Endodermal cell (in vitro differentiated cells): Measurements from ENCODE around the gene BBX. TPM values are rescaled to one million over a fixed set of nuclear protein-coding genes. Genes with fewer than 3 reads are reported as not detected.

Source experiments
- DNase-seq: peaks from one replicate; pipeline ENCODE4 v3.0.0-alpha.2; 2017
- H3K27ac ChIP-seq: 2 replicates; pipeline ENCODE4 v1.5.1; 2013; ENCODE audit warnings: mild to moderate bottlenecking, low read depth, low read length, moderate library complexity
- H3K27me3 ChIP-seq: 2 replicates; pipeline ENCODE4 v1.6.1; 2013; ENCODE audit warnings: mild to moderate bottlenecking, low read length, moderate library complexity; ENCODE audit not compliant: insufficient read depth, control insufficient read depth, poor library complexity, severe bottlenecking
- H3K36me3 ChIP-seq: 2 replicates; pipeline ENCODE4 v1.7.0; 2013; ENCODE audit warnings: mild to moderate bottlenecking, low read length, moderate library complexity; ENCODE audit not compliant: control insufficient read depth, insufficient read depth
- H3K4me1 ChIP-seq: one replicate; pipeline ENCODE4 v1.7.0; 2013; ENCODE audit warnings: low read length; ENCODE audit not compliant: control insufficient read depth, insufficient read depth
- H3K4me3 ChIP-seq: 2 replicates; pipeline ENCODE4 v1.5.1; 2013; ENCODE audit warnings: mild to moderate bottlenecking, low read length, moderate library complexity
- H3K9ac ChIP-seq: 2 replicates; pipeline ENCODE4 v1.6.1; 2013; ENCODE audit warnings: mild to moderate bottlenecking, low read length, moderate library complexity; ENCODE audit not compliant: poor library complexity, severe bottlenecking; ENCODE audit errors: extremely low read depth
- H3K9me3 ChIP-seq: 2 replicates; pipeline ENCODE4 v1.6.1; 2013; ENCODE audit warnings: mild to moderate bottlenecking, low read length, moderate library complexity; ENCODE audit not compliant: control insufficient read depth
- H3K27ac Mint-ChIP-seq: 2 replicates; pipeline ENCODE4 v1.8.0; 2020; ENCODE audit warnings: mixed read lengths
- H3K27me3 Mint-ChIP-seq: 2 replicates; pipeline ENCODE4 v1.8.0; 2021; ENCODE audit warnings: mild to moderate bottlenecking, mixed read lengths; ENCODE audit not compliant: insufficient read depth
- H3K36me3 Mint-ChIP-seq: 2 replicates; pipeline ENCODE4 v1.8.0; 2020; ENCODE audit warnings: low read depth, mixed read lengths
- H3K4me1 Mint-ChIP-seq: 2 replicates; pipeline ENCODE4 v1.8.0; 2020; ENCODE audit warnings: mixed read lengths
- H3K4me3 Mint-ChIP-seq: 2 replicates; pipeline ENCODE4 v1.8.0; 2020; ENCODE audit warnings: mild to moderate bottlenecking, moderate library complexity, mixed read lengths
- H3K9me3 Mint-ChIP-seq: 2 replicates; pipeline ENCODE4 v1.8.0; 2020; ENCODE audit warnings: mild to moderate bottlenecking, mixed read lengths
- CTCF ChIP-seq: fragments of 200-600 bp; sonication (generic); conservative IDR thresholded peaks from 2 replicates; pipeline ENCODE4 v1.5.0; 2021; ENCODE audit warnings: antibody characterized with exemption, mild to moderate bottlenecking
- WGBS, 2 experiments: methylation state at CpG; one replicate each; pipeline versions ENCODE4 v1.1.5 to v1.1.7; 2013; ENCODE audit warnings: missing lambda C conversion rate in 2 of 2, mixed read lengths in 1 of 2; ENCODE audit not compliant: insufficient coverage in 1 of 2, insufficient read length in 1 of 2; 5-methylcytosine and 5-hydroxymethylcytosine counted together
- long read RNA-seq, 4 experiments: library from polyadenylated mRNA in 2 of 4; library from RNA in 1 of 4; library from capped mRNA in 1 of 4; stranded (forward) in 3 of 4; unstranded in 1 of 4; transcript quantifications; one replicate each; pipeline ENCODE4 v2.0.0, GENCODE V29; 2020 to 2021; ENCODE audit warnings: inconsistent platforms in 1 of 4
- polyA plus RNA-seq, 2 experiments: library from polyadenylated mRNA; stranded (reverse); fragments of 50-300 nt; gene quantifications; one replicate each; pipeline ENCODE4 v1.2.3, GENCODE V29; 2013
- total RNA-seq, 2 donors: library from RNA; stranded (reverse); fragmentation: NEBNext Ultra II Directional in 1 of 2; extraction: Animal tissue kit (Norgen Biotek cat#: 25700) in 1 of 2; gene quantifications; 2 replicates in 1 of 2; 3 replicates in 1 of 2; pipeline ENCODE4 v1.2.1, GENCODE V29; 2021

The BBX gene
- 10 to 100 TPM; 34.2 to 41.2 TPM for total RNA-seq
- 40.5 TPM for polyA plus RNA-seq (2013, experiment 1 of 2)
- polyA plus RNA-seq (2013, experiment 2 of 2), result 49.5 TPM
- long read RNA-seq, experiment 1, full-length matches to known transcripts, result 1 of 9 reads
- long read RNA-seq, experiment 1, partial matches to known transcripts, result 0 of 9 reads
- long read RNA-seq, experiment 1, other reads (novel, unspliced or antisense), result 8 of 9 reads
- long read RNA-seq, experiment 2, partial matches to known transcripts, result 3 of 17 reads
- long read RNA-seq, experiment 2, other reads (novel, unspliced or antisense), result 14 of 17 reads
- long read RNA-seq, experiment 3, full-length matches to known transcripts, result 2 of 96 reads
- long read RNA-seq, experiment 3, partial matches to known transcripts, result 75 of 96 reads
- long read RNA-seq, experiment 3, other reads (novel, unspliced or antisense), result 19 of 96 reads
- long read RNA-seq, experiment 4, partial matches to known transcripts, result 27 of 44 reads
- long read RNA-seq, experiment 4, other reads (novel, unspliced or antisense), result 17 of 44 reads

- peak within 1 kb of the TSS; percentile 92 for H3K4me3 Mint-ChIP-seq
- H3K4me1 Mint-ChIP-seq, result peaks cover 11% of the 10 kb centered on the region
- WGBS, 2 experiments, result 0 to 6% methylated on average over 2 to 42 of the region's 42 CpGs
- Histone ChIP-seq H3K27ac (peak within 1 kb of the TSS; percentile 82), H3K36me3 (no peaks in the 10 kb centered on the region), H3K9ac (peak within 1 kb of the TSS; percentile 79), H3K4me1 (no peaks in the 10 kb centered on the region), H3K9me3 (no peaks in the 10 kb centered on the region), H3K27me3 (peaks cover 5% of the 10 kb centered on the region), H3K4me3 (peak within 1 kb of the TSS; percentile 98)
- H3K27ac Mint-ChIP-seq, result peak within 1 kb of the TSS; percentile 89
- H3K36me3 Mint-ChIP-seq, result peaks cover 3% of the 10 kb centered on the region
- DNase-seq, result peak; percentile 97
- H3K27me3 Mint-ChIP-seq, result peaks cover 23% of the 10 kb centered on the region
- H3K9me3 Mint-ChIP-seq, result no peaks in the 10 kb centered on the region
- TF ChIP-seq CTCF, result no peak
Measured at GRCh38 chr3:107522510-107523288, at the start of gene BBX. Gene BBX (plus strand): TSS chr3:107522962. CDS start chr3:107710461, 187,499 bp downstream.

DNA sequence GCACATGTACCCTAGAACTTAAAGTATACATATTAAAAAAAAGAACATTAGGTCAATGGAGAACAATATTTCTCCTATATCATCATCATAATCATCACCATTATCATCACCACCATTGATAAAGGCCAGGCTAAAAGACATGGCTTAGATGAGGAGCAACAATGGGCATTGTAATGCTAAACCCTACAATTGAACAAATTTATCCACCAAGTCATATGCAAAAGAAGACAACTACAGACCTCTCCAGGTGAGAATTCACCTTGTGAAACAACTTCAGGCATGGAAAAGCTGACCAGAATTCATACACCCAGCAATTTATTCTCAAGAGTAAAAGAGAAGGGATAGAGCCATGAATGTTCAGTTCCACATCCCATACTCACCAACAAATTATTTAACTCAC lies 46.3 kb upstream of the BBX start:
- Histone ChIP-seq H3K4me1 (no peaks in the 10 kb centered on the region), H3K9ac (no peak overlapping the region), H3K27ac (no peak overlapping the region), H3K9me3 (no peaks in the 10 kb centered on the region), H3K27me3 (no peaks in the 10 kb centered on the region), H3K36me3 (no peaks in the 10 kb centered on the region), H3K4me3 (no peak overlapping the region)
- Mint-ChIP-seq H3K36me3 (peaks cover 2% of the 10 kb centered on the region), H3K4me1 (no peaks in the 10 kb centered on the region), H3K27me3 (no peaks in the 10 kb centered on the region), H3K9me3 (peaks cover 19% of the 10 kb centered on the region), H3K4me3 (no peak overlapping the region), H3K27ac (no peak overlapping the region)
- no peak for DNase-seq
- TF ChIP-seq CTCF, result no peak

DNA sequence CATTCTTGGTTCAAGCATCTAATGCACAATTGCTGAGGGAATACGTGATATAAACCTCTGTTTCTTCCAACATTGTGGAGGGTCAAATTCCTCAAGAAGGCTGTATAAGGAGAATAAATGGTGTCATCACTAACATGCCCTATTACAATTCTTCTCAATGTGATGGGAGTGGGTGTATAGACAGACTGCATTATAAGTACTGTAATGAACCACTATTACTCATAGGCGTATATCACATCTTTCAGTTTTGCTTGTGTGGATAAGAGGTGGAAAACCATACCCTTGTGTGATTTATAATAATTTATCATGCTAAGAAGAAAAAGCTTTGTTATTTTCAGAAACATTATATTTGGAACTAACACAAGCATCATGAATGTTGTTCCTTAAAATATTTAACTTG lies 35.3 kb upstream of the BBX start:
- no peaks in the 10 kb centered on the region for H3K36me3 ChIP-seq
- Mint-ChIP-seq H3K27ac (no peak overlapping the region), H3K4me3 (no peak overlapping the region), H3K9me3 (no peaks in the 10 kb centered on the region), H3K27me3 (no peaks in the 10 kb centered on the region), H3K4me1 (peaks cover 10% of the 10 kb centered on the region), H3K36me3 (no peaks in the 10 kb centered on the region)
- no peak overlapping the region for H3K4me3 ChIP-seq
- H3K27me3 ChIP-seq, result no peaks in the 10 kb centered on the region
- no peak overlapping the region for H3K27ac ChIP-seq
- TF ChIP-seq CTCF, result no peak
- H3K9ac ChIP-seq, result no peak overlapping the region
- WGBS, 2 experiments, result 88% methylated on average over 1 of the region's 2 CpGs; no CpG with 5 or more reads in 1 of the 2 experiments
- H3K9me3 ChIP-seq, result no peaks in the 10 kb centered on the region
- peaks cover 6% of the 10 kb centered on the region for H3K4me1 ChIP-seq
- DNase-seq, result no peak
